Colon (tissue), 2 donors: ENCODE results near the gene HOXD4.

ENCODE experiments used
- FAIRE-seq: peaks from 2 replicates; lab custom pipeline; 2012; peaks lifted over from hg19 to GRCh38; lab: Jason Lieb, UNC
- donor health status: control.
- donor health status: control.

Gene HOXD4

GRCh38 chr2:176187899-176188773, 36.8 kb downstream of the HOXD4 start, which contains the start of gene HOXD1:
Gene HOXD1 (plus strand): TSS chr2:176188668. CDS start chr2:176188802, 134 bp downstream.
- no peak for FAIRE-seq

GRCh38 chr2:176188774-176189680, 37.7 kb downstream of the HOXD4 start:
- no peak for FAIRE-seq

- no peak for FAIRE-seq
These were observed 38.6 kb downstream of the HOXD4 start for GRCh38 chr2:176189681-176190641.

- no peak for FAIRE-seq
These were observed 41.0 kb downstream of the HOXD4 start for GRCh38 chr2:176192351-176192750.

GRCh38 chr2:176193048-176193447, 41.7 kb downstream of the HOXD4 start:
- no peak for FAIRE-seq

GRCh38 chr2:176199902-176200301, 48.6 kb downstream of the HOXD4 start:
- peak; percentile 33 for FAIRE-seq

GRCh38 chr2:176200971-176201370, 49.6 kb downstream of the HOXD4 start:
- FAIRE-seq = no peak

GRCh38 chr2:176202491-176202890, 51.1 kb downstream of the HOXD4 start:
- FAIRE-seq = no peak
